Activated B cell treated with CpG ODN at 0.5 μM for 24 hours (primary cell): Measurements from ENCODE around the gene RNF126. TPM values are rescaled to one million over a fixed set of nuclear protein-coding genes. Genes with fewer than 3 reads are reported as not detected.
A peak's percentile ranks its signal among the peaks of the same experiment; 100 is the strongest.

ENCODE experiments used
- ATAC-seq: fragments of 200-7000 bp; cut with Tn5 transposase; one replicate; pipeline ENCODE4 v1.10.0; 2021; ENCODE audit warnings: low read depth, mild to moderate bottlenecking, moderate library complexity
- CTCF ChIA-PET: fragments of 350-600 bp; sonication (Branson Sonifier 250); formaldehyde crosslinking; loops from one replicate; lab custom pipeline; 2021; ENCODE audit warnings: antibody characterized with exemption; lab: Charles Lee
- POLR2A ChIA-PET: fragments of 350-600 bp; sonication (Branson Sonifier 250); formaldehyde crosslinking; loops from one replicate; lab custom pipeline; 2021; ENCODE audit warnings: antibody characterized with exemption; lab: Charles Lee
- DNase-seq: peaks from one replicate; pipeline ENCODE4 v3.0.0; 2022
- H3K27ac Mint-ChIP-seq: one replicate; pipeline ENCODE4 v1.8.0; 2020; ENCODE audit warnings: mixed read lengths
- H3K27me3 Mint-ChIP-seq: one replicate; pipeline ENCODE4 v1.8.0; 2021; ENCODE audit warnings: mixed read lengths
- H3K36me3 Mint-ChIP-seq: one replicate; pipeline ENCODE4 v1.8.0; 2021; ENCODE audit warnings: low read depth, mixed read lengths
- H3K4me1 Mint-ChIP-seq: one replicate; pipeline ENCODE4 v1.8.0; 2021; ENCODE audit warnings: mixed read lengths
- H3K4me3 Mint-ChIP-seq: one replicate; pipeline ENCODE4 v1.8.0; 2020; ENCODE audit warnings: mild to moderate bottlenecking, mixed read lengths
- H3K9me3 Mint-ChIP-seq: one replicate; pipeline ENCODE4 v1.8.0; 2020; ENCODE audit warnings: mixed read lengths
- CTCF ChIP-seq: fragments of 200-600 bp; IDR thresholded peaks from one replicate; pipeline ENCODE4 v1.8.0; 2022; ENCODE audit warnings: antibody characterized with exemption, mild to moderate bottlenecking
- intact Hi-C: fragments of 100-400 bp; cut with micrococcal nuclease; formaldehyde crosslinking; loops from one replicate; pipeline ENCODE4 v1.15.1; 2024
- total RNA-seq: library from RNA; stranded (reverse); gene quantifications from 2 replicates; pipeline ENCODE4 v1.2.3, GENCODE V29; 2022

RNF126 gene
- total RNA-seq, 1 donor from 2014 or later = 82.7 TPM

- TF ChIP-seq CTCF = no peak
- intact Hi-C loops = loop anchor here (1.0 to 10.0 kb wide), 7 partner anchors 16 to 725 kb away; partner anchors contain the start of genes BSG, DAZAP1, GAMT and POLRMT
- ATAC-seq = no peak
- POLR2A ChIA-PET = interaction anchor here (0.6 to 3.3 kb wide), 6 partner anchors 11 to 226 kb away, joined by 3 to 29 read pairs (median 6); partner anchors contain the start of genes POLRMT, PTBP1 and RNF126
- H3K4me1 Mint-ChIP-seq = peaks cover 16% of the 10 kb centered on the region
- H3K4me3 Mint-ChIP-seq = peak overlapping the region; percentile 75
- H3K27ac Mint-ChIP-seq = no peak overlapping the region
- H3K27me3 Mint-ChIP-seq = peaks cover 11% of the 10 kb centered on the region
- H3K36me3 Mint-ChIP-seq = peaks cover 1% of the 10 kb centered on the region
- DNase-seq = peak; percentile 37
- no peaks in the 10 kb centered on the region for H3K9me3 Mint-ChIP-seq
- CTCF ChIA-PET = interaction anchor here (1.3 to 1.8 kb wide), 4 partner anchors 9 to 54 kb away, joined by 3 to 11 read pairs (median 4); partner anchors contain the start of gene RNF126
Observed at GRCh38 chr19:679418-680286, 16.6 kb upstream of the RNF126 start.

GRCh38 chr19:678791-679388, 15.9 kb upstream of the RNF126 start:
- ChIA-PET POLR2A (interaction anchor here (0.6 to 3.3 kb wide), 4 partner anchors 16 to 227 kb away, joined by 3 to 29 read pairs (median 6); partner anchors contain the start of genes POLRMT, PTBP1 and RNF126), CTCF (interaction anchor here (1.5 to 1.8 kb wide), 2 partner anchors 9 to 15 kb away, joined by 4 to 11 read pairs; partner anchors contain the start of gene RNF126)
- H3K27me3 Mint-ChIP-seq = peaks cover 12% of the 10 kb centered on the region
- peak overlapping the region; percentile 75 for H3K4me3 Mint-ChIP-seq
- peaks cover 16% of the 10 kb centered on the region for H3K4me1 Mint-ChIP-seq
- DNase-seq (no peak), ATAC-seq (no peak)
- intact Hi-C loops = no loop called here
- peaks cover 1% of the 10 kb centered on the region for H3K36me3 Mint-ChIP-seq
- no peaks in the 10 kb centered on the region for H3K9me3 Mint-ChIP-seq
- no peak for TF ChIP-seq CTCF
- H3K27ac Mint-ChIP-seq = no peak overlapping the region

GRCh38 chr19:677601-678436, 14.8 kb upstream of the RNF126 start:
- Mint-ChIP-seq H3K9me3 (no peaks in the 10 kb centered on the region), H3K36me3 (peaks cover 1% of the 10 kb centered on the region), H3K4me1 (peaks cover 16% of the 10 kb centered on the region), H3K27me3 (peaks cover 16% of the 10 kb centered on the region), H3K27ac (no peak overlapping the region), H3K4me3 (no peak overlapping the region)
- no peak for TF ChIP-seq CTCF
- ATAC-seq (no peak), DNase-seq (no peak)
- ChIA-PET POLR2A (interaction anchor here (0.7 to 3.3 kb wide), 3 partner anchors 11 to 18 kb away, joined by 7 to 29 read pairs (median 7); partner anchors contain the start of genes PRSS57 and RNF126), CTCF (interaction anchor here (1.4 kb wide), 1 partner anchor 56 kb away, joined by 4 read pairs; no protein-coding TSS in a partner anchor)
- intact Hi-C loops = no loop called here

GRCh38 chr19:677201-677600, 14.2 kb upstream of the RNF126 start:
- Mint-ChIP-seq H3K27me3 (peaks cover 16% of the 10 kb centered on the region), H3K9me3 (no peaks in the 10 kb centered on the region), H3K4me3 (no peak overlapping the region), H3K4me1 (peaks cover 16% of the 10 kb centered on the region), H3K27ac (no peak overlapping the region), H3K36me3 (peaks cover 1% of the 10 kb centered on the region)
- TF ChIP-seq CTCF = no peak
- ChIA-PET POLR2A (no interaction called here), CTCF (interaction anchor here (1.4 kb wide), 1 partner anchor 57 kb away, joined by 4 read pairs; no protein-coding TSS in a partner anchor)
- ATAC-seq = no peak
- intact Hi-C loops = no loop called here
- no peak for DNase-seq
